NCI-H345 (cell line): ENCODE measurements around the gene MCFD2.
"Not testable (repeated sequence)": the region's sequence is repeated elsewhere in the genome, so short reads cannot be mapped to it uniquely, and the experiment has no call there.

ENCODE experiments used
- DNase-seq: peaks from one replicate; lab custom pipeline; 2025; lab: John Stamatoyannopoulos, UW

Gene MCFD2

DNA sequence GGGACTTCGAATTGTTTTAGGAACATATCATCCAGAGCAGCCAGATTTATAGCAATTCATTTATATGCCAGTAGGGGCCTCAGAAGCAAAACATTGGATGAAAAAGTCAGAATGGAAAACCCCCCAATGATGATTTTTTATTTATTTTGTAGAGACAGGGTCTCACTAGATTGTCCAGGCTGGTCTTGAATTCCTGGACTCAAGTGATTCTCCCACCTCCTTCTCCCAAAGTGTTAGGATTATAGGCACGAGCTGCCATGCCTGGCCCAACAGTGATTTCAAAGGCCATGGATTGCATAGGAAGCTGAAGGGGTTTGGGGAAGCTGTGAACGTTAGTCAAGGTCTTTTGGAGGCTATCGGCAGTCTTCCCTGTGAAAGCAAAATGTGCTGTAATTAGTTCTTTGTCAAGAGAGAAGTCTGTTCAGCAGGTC, 21.9 kb upstream of the MCFD2 start:
- DNase-seq: no peak

GRCh38 chr2:46936566-46936965, 21.0 kb upstream of the MCFD2 start:
- no peak for DNase-seq

GRCh38 chr2:46935071-46935470, 19.5 kb upstream of the MCFD2 start:
- no peak for DNase-seq

DNA sequence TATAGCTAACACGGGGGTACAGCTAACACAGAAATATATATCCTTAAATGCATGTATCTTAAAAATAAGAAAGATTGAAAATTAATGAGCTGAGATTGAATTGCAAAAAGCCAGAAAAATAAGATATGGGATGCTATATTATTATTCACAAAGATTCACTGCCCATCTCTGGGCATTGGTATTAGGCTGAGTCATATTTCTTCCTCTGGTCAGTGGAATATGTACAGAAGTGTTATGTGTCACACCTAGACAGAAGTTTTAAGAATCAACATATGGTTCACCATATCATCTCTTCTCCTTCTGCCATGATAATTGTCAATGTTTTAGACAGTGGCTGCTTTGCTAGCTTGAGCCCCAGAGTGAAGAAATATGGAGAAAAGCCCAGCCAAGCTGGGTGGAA, 14.0 kb upstream of the MCFD2 start:
- no peak for DNase-seq

GRCh38 chr2:46926863-46927262, 11.3 kb upstream of the MCFD2 start:
- DNase-seq: no peak

GRCh38 chr2:46925474-46926351, 10.1 kb upstream of the MCFD2 start:
- DNase-seq: no peak

DNA sequence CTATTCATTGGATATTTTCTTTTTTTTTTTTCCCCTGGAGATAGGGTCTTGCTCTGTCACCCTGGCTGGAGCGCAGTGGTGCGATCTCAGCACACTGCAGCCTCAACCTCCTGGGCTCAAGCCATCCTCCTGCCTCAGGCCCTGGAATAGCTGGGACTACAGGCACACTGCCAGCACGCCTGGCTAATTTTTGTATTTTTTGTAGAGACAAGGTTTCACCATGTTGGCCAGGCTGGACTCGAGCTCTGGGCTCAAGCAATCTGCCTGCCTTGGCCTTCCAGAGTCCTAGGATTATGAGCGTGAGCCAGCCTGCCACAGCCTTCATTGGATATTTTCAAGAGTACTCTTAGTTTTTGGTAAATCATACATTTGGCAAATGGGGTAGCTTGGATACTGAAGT, 9.0 kb upstream of the MCFD2 start:
- DNase-seq: no peak

DNA sequence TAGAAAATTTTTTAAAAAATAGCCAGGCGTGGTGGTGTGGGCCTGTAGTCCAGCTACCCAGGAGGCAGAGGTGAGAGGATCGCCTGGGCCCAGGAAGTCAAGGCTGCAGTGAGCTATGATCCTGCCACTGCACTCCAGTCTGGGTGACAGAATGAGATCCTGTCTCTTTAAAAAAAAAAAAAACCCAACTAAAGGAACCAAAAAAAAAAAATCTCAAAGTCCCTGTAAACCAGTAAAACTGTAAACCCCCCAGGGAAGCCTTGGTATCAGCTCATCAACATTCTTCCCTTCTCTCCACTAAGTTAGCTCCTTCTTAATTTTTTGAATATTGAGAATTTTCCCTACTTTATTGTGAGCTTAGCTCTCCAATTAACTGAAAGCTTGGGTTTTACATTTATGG, 8.4 kb upstream of the MCFD2 start:
- no peak for DNase-seq

- DNase-seq: no peak
These were observed 7.5 kb upstream of the MCFD2 start for GRCh38 chr2:46923041-46923528.

DNA sequence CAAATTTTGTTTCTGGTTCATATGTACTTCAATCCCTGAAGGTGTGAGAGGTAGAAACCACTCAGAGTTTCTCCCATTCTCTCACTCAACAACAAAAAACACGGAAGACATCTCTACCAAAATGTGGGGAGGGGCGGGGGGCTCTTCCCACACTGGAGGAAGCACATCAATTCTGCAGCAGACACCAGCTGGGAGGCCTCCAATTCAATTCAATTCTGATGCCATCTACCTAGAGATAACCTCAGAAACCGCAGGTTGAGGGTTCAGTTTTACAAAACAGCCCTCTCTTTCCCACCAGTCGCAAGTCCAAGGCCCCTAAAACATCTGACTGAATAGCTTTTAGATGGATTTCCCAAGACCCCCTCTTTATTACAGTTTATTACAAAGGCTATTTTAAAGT, 7.0 kb upstream of the MCFD2 start:
- DNase-seq: no peak

DNA sequence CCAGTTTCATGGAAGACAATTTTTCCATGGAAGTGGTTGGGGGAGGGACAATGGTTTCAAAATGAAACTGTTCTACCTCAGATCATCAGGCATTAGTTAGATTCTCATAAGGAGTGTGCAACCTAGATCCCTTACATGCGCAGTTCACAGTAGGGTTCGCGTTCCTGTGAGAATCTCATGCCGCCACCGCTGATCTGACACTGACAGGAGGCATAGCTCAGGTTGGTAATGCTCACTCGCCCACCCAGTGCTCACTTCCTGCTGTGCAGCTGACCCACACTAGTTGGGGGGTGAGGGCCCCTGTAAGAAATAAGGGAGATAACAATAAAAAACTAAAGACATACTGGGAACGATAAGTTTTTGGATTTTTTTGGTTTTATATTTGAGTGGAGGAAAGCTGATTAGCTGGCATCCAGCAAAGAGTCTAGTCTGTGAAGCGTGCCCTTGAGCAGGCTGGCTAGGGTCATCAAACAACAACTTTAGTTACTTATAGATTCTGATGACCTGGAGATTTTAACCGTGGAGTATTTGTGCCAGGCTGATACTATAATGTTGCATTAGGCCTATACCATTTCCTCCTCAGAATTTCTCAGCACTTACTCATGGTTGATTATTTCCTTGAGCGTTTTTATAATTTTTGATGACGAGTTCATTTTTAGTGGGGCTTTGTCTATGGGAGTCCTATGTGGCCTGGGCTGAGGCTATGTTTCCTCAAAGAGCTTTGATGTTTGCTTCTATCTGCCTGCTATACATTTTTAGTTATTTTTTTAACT, 6.3 kb upstream of the MCFD2 start:
- no peak for DNase-seq

DNA sequence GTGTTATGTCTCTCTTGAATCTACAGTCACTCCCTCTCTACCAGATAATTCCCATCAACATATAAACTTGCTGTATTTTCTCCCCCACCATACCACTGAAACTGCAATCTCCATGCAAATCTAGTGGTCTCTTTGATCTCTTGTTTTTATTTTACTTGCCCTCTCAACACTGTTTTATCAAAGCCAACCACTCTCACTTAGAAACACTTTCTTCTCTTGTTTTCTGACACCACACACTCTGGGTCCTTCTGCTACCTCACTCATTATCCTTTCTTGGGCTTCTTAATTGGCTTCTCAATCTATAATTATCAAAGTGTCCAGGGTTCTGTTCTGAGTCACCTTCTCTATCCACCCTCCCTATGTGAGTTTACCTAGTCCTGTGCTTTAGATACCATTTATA, 2.0 kb upstream of the MCFD2 start:
- DNase-seq: no peak

GRCh38 chr2:46915811-46916630, 415 bp upstream of the MCFD2 start:
- peak; percentile 89 for DNase-seq

DNA sequence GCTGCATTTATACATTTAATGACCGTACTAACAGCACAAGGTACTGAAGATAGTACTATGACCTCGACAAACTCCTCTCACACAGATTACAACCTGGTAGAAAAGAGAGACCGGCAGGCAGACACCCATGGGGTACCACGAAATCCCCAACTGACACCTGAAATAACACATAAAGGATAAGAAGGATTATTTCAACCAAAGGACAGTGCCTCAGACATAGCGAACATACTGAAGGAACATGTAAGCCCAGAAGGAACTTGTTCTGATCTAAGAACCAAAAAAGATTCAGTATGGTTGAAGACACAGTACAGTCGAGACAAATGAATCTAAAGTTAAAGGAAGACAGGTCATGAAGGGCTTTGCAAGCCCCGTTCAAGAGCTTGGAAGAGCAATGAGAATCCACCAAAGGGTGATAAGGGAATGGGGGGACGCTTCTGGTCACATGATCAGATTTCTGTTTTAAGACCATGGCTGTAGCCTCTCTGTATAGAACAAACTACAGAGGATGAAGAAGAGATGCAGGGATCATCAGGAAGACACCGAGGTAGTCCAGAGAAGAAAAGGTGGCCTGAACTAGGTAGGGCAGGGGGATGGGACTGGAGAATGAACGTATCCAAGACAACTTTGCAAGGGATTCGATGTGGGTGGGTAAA, 902 bp downstream of the MCFD2 start:
- no peak for DNase-seq

GRCh38 chr2:46913471-46914381, 1.9 kb downstream of the MCFD2 start:
- no peak for DNase-seq

GRCh38 chr2:46909771-46910419, 5.7 kb downstream of the MCFD2 start:
- no peak for DNase-seq

- no peak for DNase-seq
These were observed 6.5 kb downstream of the MCFD2 start for GRCh38 chr2:46909150-46909549.

GRCh38 chr2:46904908-46905678, 10.5 kb downstream of the MCFD2 start:
- not testable (repeated sequence) for DNase-seq

DNA sequence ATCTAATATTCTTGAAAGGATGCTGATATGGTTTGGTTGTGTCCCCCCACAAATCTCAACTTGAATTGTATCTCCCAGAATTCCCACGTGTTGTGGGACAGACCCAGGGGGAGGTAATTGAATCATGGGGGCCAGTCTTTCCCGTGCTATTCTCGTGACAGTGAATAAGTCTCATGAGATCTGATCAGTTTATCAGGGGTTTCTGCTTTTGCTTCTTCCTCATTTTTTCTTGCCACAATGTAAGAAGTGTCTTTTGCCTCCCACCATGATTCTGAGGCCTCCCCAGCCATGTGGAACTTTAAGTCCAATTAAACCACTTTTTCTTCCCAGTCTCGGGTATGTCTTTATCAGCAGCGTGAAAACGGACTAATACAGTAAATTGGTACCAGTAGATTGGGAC, 12.6 kb downstream of the MCFD2 start:
- DNase-seq: not testable (repeated sequence)
